GM21526 (cell line): ENCODE measurements around the gene TMEM51.

Experiments
- ATAC-seq: cut with Tn5 transposase; IDR thresholded peaks from one replicate; pipeline ENCODE4 v1.9.1; 2021; ENCODE audit warnings: moderate library complexity; ENCODE audit not compliant: unreplicated experiment, low FRiP score

The TMEM51 gene

GRCh38 chr1:15261155-15262002 is 107.8 kb downstream of the TMEM51 start:
- no peak for ATAC-seq

- ATAC-seq = no peak
Measured at GRCh38 chr1:15262003-15262377, 108.4 kb downstream of the TMEM51 start.

- ATAC-seq = no peak
Measured at GRCh38 chr1:15262706-15263105, 109.2 kb downstream of the TMEM51 start.

- ATAC-seq = no peak
Measured at GRCh38 chr1:15264769-15265168, 111.2 kb downstream of the TMEM51 start.
